Mesangial cell (primary cell): Measurements from ENCODE around the gene C9orf57. TPM values are rescaled to one million over a fixed set of nuclear protein-coding genes. Genes with fewer than 3 reads are reported as not detected.

Experiments used
- total RNA-seq: library from RNA; depleted of rRNA; stranded (reverse); fragments of >200 nt; gene quantifications from 2 replicates; pipeline ENCODE4 v1.2.3, GENCODE V29; 2015

Gene C9orf57
- total RNA-seq: not detected in 2 replicates

GRCh38 chr9:72060513-72060912 is at the start of gene C9orf57:
TSS of gene C9orf57 (minus strand) at chr9:72060613. CDS start at chr9:72059331, 1,282 bp downstream.

Other genes with a start within 250 kb of the C9orf57 start
- gene ABHD17B, start 149.4 kb downstream of the C9orf57 start, total RNA-seq: 14.8 and 15.5 TPM in 2 replicates
- 4.7 and 5.5 TPM in 2 replicates for gene C9orf85, start 149.0 kb downstream of the C9orf57 start, total RNA-seq
- 0.76 TPM in 1 of 2 replicates, not detected in the other for gene GDA, start 88.8 kb upstream of the C9orf57 start, total RNA-seq